A549 (cell line): ENCODE data around the gene PACS2. TPM values are rescaled to one million over a fixed set of nuclear protein-coding genes. Genes with fewer than 3 reads are reported as not detected.
A peak's percentile ranks its signal among the peaks of the same experiment; 100 is the strongest.

Experiments
- ATAC-seq, 2 experiments: fragments of 200-7000 bp in 1 of 2; fragments of >200 bp in 1 of 2; cut with Nextera tagmentation in 1 of 2; cut with Tn5 transposase in 1 of 2; 3 replicates each; pipeline versions ENCODE4 v1.8.0 to v1.9.1; 2018 to 2020; ENCODE audit warnings: mild to moderate bottlenecking in 1 of 2, moderate library complexity in 1 of 2
- CTCF ChIA-PET: fragments of 300-600 bp; sonication (Branson Sonifier 250); formaldehyde crosslinking; extraction: SDS; loops from one replicate; lab custom pipeline; 2021; ENCODE audit warnings: antibody characterized with exemption, inconsistent platforms; lab: Yijun Ruan, JAX
- POLR2A ChIA-PET: fragments of 350-600 bp; formaldehyde crosslinking; extraction: SDS; loops from one replicate; lab custom pipeline; 2021; ENCODE audit warnings: antibody characterized with exemption, inconsistent platforms; lab: Yijun Ruan, JAX
- DNase-seq, 2 experiments: peaks; one replicate each; pipeline versions ENCODE4 v3.0.0 to v3.0.0-alpha.2; 2011 to 2016; ENCODE audit warnings: low read depth in 1 of 2, low spot score in 1 of 2
- FAIRE-seq: peaks from 2 replicates; lab custom pipeline; 2011; peaks lifted over from hg19 to GRCh38; lab: Jason Lieb, UNC
- H3K27ac ChIP-seq, 2 experiments: fragments of >200 bp; sonication (Bioruptor Twin); formaldehyde crosslinking; 3 replicates each; pipeline ENCODE4 v1.5.1; 2016 to 2017
- H3K4me1 ChIP-seq: fragments of >200 bp; sonication (Bioruptor Twin); formaldehyde crosslinking; 3 replicates; pipeline ENCODE4 v1.6.1; 2016
- H3K4me2 ChIP-seq: fragments of >200 bp; sonication (Bioruptor Twin); formaldehyde crosslinking; 3 replicates; pipeline ENCODE4 v1.6.1; 2016
- H3K4me3 ChIP-seq: fragments of >200 bp; sonication (Bioruptor Twin); formaldehyde crosslinking; 3 replicates; pipeline ENCODE4 v1.5.1; 2016
- H3K9me3 ChIP-seq: fragments of >200 bp; sonication (Bioruptor Twin); formaldehyde crosslinking; 3 replicates; pipeline ENCODE4 v1.6.1; 2016
- ATOH8 ChIP-seq: fragments of 250-450 bp; sonication (Bioruptor Pico); IDR thresholded peaks from 2 replicates; pipeline ENCODE4 v1.5.0; 2020; ENCODE audit warnings: low read depth, mild to moderate bottlenecking, moderate library complexity
- BHLHE40 ChIP-seq: IDR thresholded peaks from 2 replicates; pipeline ENCODE4 v1.6.1; 2012; ENCODE audit warnings: low read depth, low read length, inconsistent platforms
- CEBPB ChIP-seq, 2 experiments: fragments of >200 bp in 1 of 2; sonication (Bioruptor Twin) in 1 of 2; formaldehyde crosslinking in 1 of 2; IDR thresholded peaks; 2 replicates each; pipeline ENCODE4 v1.6.1; 2012 to 2016
- EHF ChIP-seq: fragments of 250-450 bp; sonication (Bioruptor Pico); IDR thresholded peaks from 2 replicates; pipeline ENCODE4 v1.5.0; 2020; ENCODE audit warnings: mild to moderate bottlenecking
- EP300 ChIP-seq, 2 experiments: fragments of >200 bp; sonication (Bioruptor Twin); formaldehyde crosslinking; IDR thresholded peaks; 2 replicates in 1 of 2; 3 replicates in 1 of 2; pipeline ENCODE4 v1.6.1; 2016 to 2017
- FOXS1 ChIP-seq: fragments of 250-450 bp; sonication (Bioruptor Pico); IDR thresholded peaks from 2 replicates; pipeline ENCODE4 v1.5.0; 2020; ENCODE audit warnings: mild to moderate bottlenecking, moderate library complexity
- GATA3 ChIP-seq: IDR thresholded peaks from 2 replicates; pipeline ENCODE4 v1.6.1; 2012; ENCODE audit warnings: borderline replicate concordance
- HEYL ChIP-seq: fragments of 250-450 bp; sonication (Bioruptor Pico); IDR thresholded peaks from 2 replicates; pipeline ENCODE4 v1.8.0; 2021; ENCODE audit warnings: mild to moderate bottlenecking, moderate library complexity
- HOXA7 ChIP-seq: fragments of 250-450 bp; sonication (Bioruptor Pico); IDR thresholded peaks from 2 replicates; pipeline ENCODE4 v1.5.0; 2020; ENCODE audit warnings: mild to moderate bottlenecking, moderate library complexity
- KDM1A ChIP-seq: fragments of 200-600 bp; sonication (generic); IDR thresholded peaks from 2 replicates; pipeline ENCODE4 v1.6.1; 2016; ENCODE audit warnings: low read depth, mild to moderate bottlenecking
- NFE2L2 ChIP-seq: fragments of 150-350 bp; conservative IDR thresholded peaks from 2 replicates; pipeline ENCODE4 v1.6.1; 2014; ENCODE audit warnings: low read length
- NPAS2 ChIP-seq: fragments of 250-450 bp; sonication (Bioruptor Pico); IDR thresholded peaks from 2 replicates; pipeline ENCODE4 v1.8.0; 2022; ENCODE audit warnings: mild to moderate bottlenecking, moderate library complexity, borderline replicate concordance
- NR3C1 ChIP-seq: fragments of >200 bp; sonication (Bioruptor Twin); formaldehyde crosslinking; IDR thresholded peaks from 3 replicates; pipeline ENCODE4 v1.6.1; 2017
- PHF8 ChIP-seq: fragments of 200-600 bp; sonication (generic); IDR thresholded peaks from 2 replicates; pipeline ENCODE4 v1.6.1; 2016; ENCODE audit warnings: low read depth, mild to moderate bottlenecking, antibody characterized with exemption, moderate library complexity, borderline replicate concordance
- RAD21 ChIP-seq, 2 experiments: fragments of >200 bp in 1 of 2; sonication (Bioruptor Twin) in 1 of 2; formaldehyde crosslinking in 1 of 2; IDR thresholded peaks in 1 of 2; conservative IDR thresholded peaks in 1 of 2; 2 replicates in 1 of 2; 3 replicates in 1 of 2; pipeline ENCODE4 v1.6.1; 2012 to 2018; ENCODE audit warnings: inconsistent platforms in 1 of 2
- RNF2 ChIP-seq: fragments of 200-600 bp; sonication (generic); IDR thresholded peaks from 2 replicates; pipeline ENCODE4 v1.6.1; 2016; ENCODE audit warnings: low read depth, mild to moderate bottlenecking, antibody characterized with exemption, moderate library complexity, borderline replicate concordance
- SREBF2 ChIP-seq: fragments of 450-650 bp; IDR thresholded peaks from 2 replicates; pipeline ENCODE4 v1.6.1; 2014; ENCODE audit warnings: mild to moderate bottlenecking, moderate library complexity
- TP53 ChIP-seq: fragments of 250-450 bp; sonication (Bioruptor Pico); IDR thresholded peaks from 2 replicates; pipeline ENCODE4 v1.5.0; 2021; ENCODE audit warnings: mild to moderate bottlenecking, moderate library complexity
- ZFP36 ChIP-seq: fragments of 450-650 bp; IDR thresholded peaks from 2 replicates; pipeline ENCODE4 v1.6.1; 2014; ENCODE audit warnings: borderline replicate concordance; ENCODE audit not compliant: partially characterized antibody
- ZSCAN20 ChIP-seq: fragments of 250-450 bp; sonication (Bioruptor Pico); IDR thresholded peaks from 2 replicates; pipeline ENCODE4 v1.8.0; 2022; ENCODE audit warnings: mild to moderate bottlenecking, moderate library complexity
- WGBS: methylation state at CpG from one replicate; pipeline ENCODE4 v1.1.6; 2017; ENCODE audit errors: missing lambda C conversion rate; 5-methylcytosine and 5-hydroxymethylcytosine counted together
- polyA plus RNA-seq, 4 experiments: library from polyadenylated mRNA; depleted of rRNA in 3 of 4; stranded (reverse); fragments of >200 nt; fragmentation: RNase III in 1 of 4; extraction: RNeasy Plus Mini Kit Qiagen cat#74134 plus additional on column Dnase treatment in 1 of 4; gene quantifications; 2 replicates in 3 of 4; 3 replicates in 1 of 4; pipeline ENCODE4 v1.2.3, GENCODE V29; 2011 to 2017
- TF ChIP-seq, protein P1 (sequence below): fragments of 450-650 bp; IDR thresholded peaks from 2 replicates; pipeline ENCODE4 v1.6.1; 2014; ENCODE audit warnings: antibody characterized with exemption
- TF ChIP-seq, protein P2 (sequence below): IDR thresholded peaks from 2 replicates; pipeline ENCODE4 v1.6.1; 2012
- TF ChIP-seq, protein P3 (sequence below): fragments of >200 bp; sonication (Bioruptor Twin); formaldehyde crosslinking; IDR thresholded peaks from 2 replicates; pipeline ENCODE4 v1.6.1; 2016

PACS2 gene
- polyA plus RNA-seq, 2 of the 4 experiments (the other 2 are of a cell fraction), result 11.9 to 24.5 TPM

- Histone ChIP-seq H3K4me3 (no peak overlapping the region), H3K4me2 (no peak overlapping the region), H3K9me3 (no peaks in the 10 kb centered on the region), H3K27ac (no peak overlapping the region), H3K4me1 (peaks cover 16% of the 10 kb centered on the region)
- ChIA-PET POLR2A (no interaction called here), CTCF (interaction anchor here (0.8 kb wide), 1 partner anchor 62 kb away, joined by 3 read pairs; no protein-coding TSS in a partner anchor)
- WGBS, result 81% methylated on average over 11 of the region's 11 CpGs
- no peak for ATAC-seq
- no peak for FAIRE-seq
- no peak for TF ChIP-seq EHF (CRISPR knock-in tag)
- TF ChIP-seq PHF8, result no peak
- no peak for TF ChIP-seq NPAS2 (CRISPR knock-in tag)
- no peak for TF ChIP-seq ZSCAN20
- no peak for TF ChIP-seq CEBPB (IDR thresholded peaks at IDR 0.05)
- TF ChIP-seq, protein P1, sequence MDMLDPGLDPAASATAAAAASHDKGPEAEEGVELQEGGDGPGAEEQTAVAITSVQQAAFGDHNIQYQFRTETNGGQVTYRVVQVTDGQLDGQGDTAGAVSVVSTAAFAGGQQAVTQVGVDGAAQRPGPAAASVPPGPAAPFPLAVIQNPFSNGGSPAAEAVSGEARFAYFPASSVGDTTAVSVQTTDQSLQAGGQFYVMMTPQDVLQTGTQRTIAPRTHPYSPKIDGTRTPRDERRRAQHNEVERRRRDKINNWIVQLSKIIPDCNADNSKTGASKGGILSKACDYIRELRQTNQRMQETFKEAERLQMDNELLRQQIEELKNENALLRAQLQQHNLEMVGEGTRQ, result no peak
- TF ChIP-seq RNF2, result no peak
- TF ChIP-seq NR3C1, result no peak
- no peak for TF ChIP-seq ZFP36
- TF ChIP-seq GATA3, result no peak
- no peak for TF ChIP-seq FOXS1 (CRISPR knock-in tag)
- TF ChIP-seq, protein P2, sequence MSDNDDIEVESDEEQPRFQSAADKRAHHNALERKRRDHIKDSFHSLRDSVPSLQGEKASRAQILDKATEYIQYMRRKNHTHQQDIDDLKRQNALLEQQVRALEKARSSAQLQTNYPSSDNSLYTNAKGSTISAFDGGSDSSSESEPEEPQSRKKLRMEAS, result no peak
- TF ChIP-seq TP53 (CRISPR knock-in tag), result no peak
- no peak for TF ChIP-seq BHLHE40
- no peak for TF ChIP-seq NFE2L2
- TF ChIP-seq HOXA7 (CRISPR knock-in tag), result no peak
- no peak for DNase-seq
Measured at GRCh38 chr14:105317546-105317945, 3.0 kb downstream of the PACS2 start.

DNA sequence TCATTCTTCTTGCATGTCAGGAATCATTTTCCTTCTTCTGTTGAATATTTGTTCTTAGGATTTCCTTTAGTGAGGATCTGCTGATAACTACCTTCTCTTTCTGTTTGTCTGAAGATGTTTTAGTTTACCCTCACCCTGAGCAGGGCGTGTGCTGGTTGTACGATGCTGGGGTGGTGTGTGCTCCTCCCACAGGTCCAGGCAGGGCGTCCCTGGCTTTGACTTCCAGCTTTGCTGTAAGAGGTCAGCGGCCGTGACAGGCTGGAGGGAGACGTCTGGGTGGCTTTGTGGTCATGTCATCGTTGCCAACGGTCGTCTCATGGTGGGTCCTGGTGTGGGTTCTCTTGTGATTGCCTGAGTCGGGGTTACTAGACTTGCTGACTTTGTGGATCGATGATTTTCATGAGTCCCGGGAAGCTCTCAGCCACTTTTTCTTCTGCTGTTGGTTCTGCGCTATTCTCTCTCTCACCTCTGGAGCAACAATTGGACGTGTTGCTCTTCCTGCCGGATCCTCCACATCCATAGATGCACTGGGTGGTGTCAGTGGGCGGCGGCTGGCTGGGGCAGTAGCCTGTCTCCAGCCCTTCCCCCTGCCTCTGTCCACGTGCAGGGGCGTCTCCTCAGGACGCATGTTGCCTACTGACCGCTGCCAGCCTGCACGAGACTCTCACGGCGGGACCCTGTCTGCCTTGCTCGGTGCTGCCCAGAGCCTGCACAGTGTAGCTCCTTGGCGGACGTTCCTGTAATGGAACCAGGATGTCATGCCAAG is 8.4 kb downstream of the PACS2 start:
- Histone ChIP-seq H3K4me3 (no peak overlapping the region), H3K9me3 (no peaks in the 10 kb centered on the region), H3K4me1 (no peaks in the 10 kb centered on the region), H3K4me2 (no peak overlapping the region), H3K27ac (no peak overlapping the region)
- TF ChIP-seq RAD21 (conservative IDR thresholded peaks at IDR 0.05 in 1 of 2, IDR thresholded peaks at IDR 0.05 in 1 of 2) (no peak), RNF2 (no peak)
- ChIA-PET CTCF (interaction anchor here (0.6 to 1.8 kb wide), 3 partner anchors 29 to 119 kb away, joined by 3 to 5 read pairs (median 3); no protein-coding TSS in a partner anchor), POLR2A (interaction anchor here (1.0 kb wide), 1 partner anchor 8 kb away, joined by 3 read pairs; the partner anchor contains the start of gene PACS2)
- WGBS, result 87% methylated on average over 22 of the region's 27 CpGs
- FAIRE-seq (no peak), ATAC-seq (peak in 1 of 2 experiments; percentile 41; a peak in 2 of 6 replicates), DNase-seq (no peak)

DNA sequence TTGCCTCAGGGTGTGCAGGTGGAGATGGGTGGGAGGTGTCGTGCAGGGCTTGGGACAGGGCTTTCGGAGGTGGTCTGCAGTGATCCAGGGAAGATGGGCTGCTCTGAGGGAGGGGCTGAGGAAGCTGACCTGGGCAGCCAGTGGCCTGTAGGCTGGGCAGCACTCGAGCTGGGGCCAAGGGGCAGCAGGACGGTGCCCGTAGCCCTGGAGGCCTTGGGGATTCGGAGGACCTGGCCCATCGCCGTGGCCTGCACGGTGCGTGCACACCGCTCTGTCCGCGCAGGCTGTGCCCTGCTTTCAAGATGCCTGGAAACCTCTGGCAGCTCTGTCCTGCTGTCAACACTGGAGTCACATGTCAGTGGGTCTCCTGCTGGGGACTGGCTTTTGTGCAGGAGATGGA is 9.1 kb downstream of the PACS2 start:
- Histone ChIP-seq H3K4me1 (no peaks in the 10 kb centered on the region), H3K4me3 (no peak overlapping the region), H3K4me2 (no peak overlapping the region), H3K9me3 (no peaks in the 10 kb centered on the region), H3K27ac (no peak overlapping the region)
- ChIA-PET POLR2A (no interaction called here), CTCF (interaction anchor here (1.8 kb wide), 1 partner anchor 28 kb away, joined by 5 read pairs; no protein-coding TSS in a partner anchor)
- ATAC-seq (no peak), DNase-seq (no peak), FAIRE-seq (no peak)
- no peak for TF ChIP-seq KDM1A
- no peak for TF ChIP-seq ATOH8 (CRISPR knock-in tag)
- no peak for TF ChIP-seq EP300 (IDR thresholded peaks at IDR 0.05)
- no peak for TF ChIP-seq PHF8
- no peak for TF ChIP-seq GATA3
- TF ChIP-seq HEYL, result no peak
- no peak for TF ChIP-seq SREBF2
- TF ChIP-seq, protein P3, sequence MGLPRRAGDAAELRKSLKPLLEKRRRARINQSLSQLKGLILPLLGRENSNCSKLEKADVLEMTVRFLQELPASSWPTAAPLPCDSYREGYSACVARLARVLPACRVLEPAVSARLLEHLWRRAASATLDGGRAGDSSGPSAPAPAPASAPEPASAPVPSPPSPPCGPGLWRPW, result no peak
- WGBS, result 98% methylated on average over 13 of the region's 13 CpGs
